Upper lobe of left lung (tissue), 6 donors: ENCODE data around the gene DSE. TPM values are rescaled to one million over a fixed set of nuclear protein-coding genes. Genes with fewer than 3 reads are reported as not detected.
A peak's percentile ranks its signal among the peaks of the same experiment; 100 is the strongest.

Source experiments
- ATAC-seq, 2 donors: fragments of 200-7000 bp; cut with Tn5 transposase; one replicate each; pipeline ENCODE4 v1.9.1; 2022; ENCODE audit warnings: mild to moderate bottlenecking in 2 of 2, moderate library complexity in 2 of 2; ENCODE audit not compliant: low FRiP score in 2 of 2
- DNase-seq, 2 donors: peaks; one replicate each; pipeline ENCODE4 v3.0.0-alpha.2; 2019 to 2020
- H3K27ac ChIP-seq, 4 donors: fragments of 200-600 bp; sonication (generic); one replicate each; pipeline ENCODE4 v1.5.1; 2016 to 2019
- H3K27me3 ChIP-seq, 4 donors: fragments of 200-600 bp; sonication (generic); one replicate each; pipeline ENCODE4 v1.5.1; 2017 to 2019
- H3K36me3 ChIP-seq, 4 donors: fragments of 200-600 bp; sonication (generic); one replicate each; pipeline ENCODE4 v1.5.1; 2016 to 2019
- H3K4me1 ChIP-seq, 4 donors: fragments of 200-600 bp; sonication (generic); one replicate each; pipeline ENCODE4 v1.5.1; 2018 to 2019
- H3K4me3 ChIP-seq, 4 donors: fragments of 200-600 bp; sonication (generic); one replicate each; pipeline ENCODE4 v1.5.1; 2017 to 2019; ENCODE audit warnings: mild to moderate bottlenecking in 2 of 4, moderate library complexity in 1 of 4
- H3K9me3 ChIP-seq, 4 donors: fragments of 200-600 bp; sonication (generic); one replicate each; pipeline ENCODE4 v1.5.1; 2018 to 2019
- EP300 ChIP-seq, 4 donors: sonication (generic); formaldehyde crosslinking; IDR thresholded peaks; one replicate each; pipeline ENCODE4 v1.5.1; 2017; ENCODE audit warnings: antibody characterized with exemption in 4 of 4, control low read depth in 2 of 4
- POLR2A ChIP-seq, 4 donors: fragments of 450-650 bp; IDR thresholded peaks; one replicate each; pipeline ENCODE4 v1.5.1; 2016 to 2017; ENCODE audit warnings: antibody characterized with exemption in 4 of 4, mild to moderate bottlenecking in 2 of 4
- POLR2AphosphoS5 ChIP-seq, 2 donors: sonication (generic); formaldehyde crosslinking; IDR thresholded peaks; one replicate each; pipeline ENCODE4 v1.5.1; 2017; ENCODE audit warnings: antibody characterized with exemption in 2 of 2
- WGBS, 2 donors: methylation state at CpG; one replicate each; pipeline ENCODE4 v1.1.5; 2017 to 2018; 5-methylcytosine and 5-hydroxymethylcytosine counted together
- total RNA-seq, 6 donors: library from RNA; depleted of rRNA in 4 of 6; stranded (reverse); fragments of >200 nt in 4 of 6; gene quantifications; one replicate each; pipeline versions ENCODE4 v1.1.0 to v1.2.1, GENCODE V29; 2016 to 2021
- TF ChIP-seq, protein P1 (sequence below), 6 experiments: fragments of 450-650 bp in 4 of 6; fragments of 200-600 bp in 2 of 6; sonication (generic) in 2 of 6; IDR thresholded peaks; one replicate each; pipeline ENCODE4 v1.5.1; 2016 to 2019; ENCODE audit warnings: antibody characterized with exemption in 6 of 6
- donor health status: DM: no; HTN: no; CAD: no; lungs with moderate emphysema.
- donor health status: DM: no; HTN: yes; CAD: no; lungs with severe emphysema.

Gene DSE
- total RNA-seq, 6 donors from 2014 or later = 20.1 to 68.1 (median 40.6) TPM

GRCh38 chr6:116352515-116353471 lies 18.0 kb upstream of the DSE start:
- H3K27ac ChIP-seq = peak overlapping the region in 2 of 4 donors; percentile 48 to 50

GRCh38 chr6:116354236-116354635 lies 16.5 kb upstream of the DSE start:
- Histone ChIP-seq H3K4me1 (peaks cover 2 to 10% (median 3%) of the 10 kb centered on the region in 4 donors), H3K27ac (no peak overlapping the region), H3K27me3 (no peaks in the 10 kb centered on the region), H3K4me3 (no peak overlapping the region), H3K36me3 (no peaks in the 10 kb centered on the region), H3K9me3 (no peaks in the 10 kb centered on the region)
- ATAC-seq (no peak), DNase-seq (no peak)
- 71 to 80% methylated on average over 1 of the region's 1 CpG for WGBS, 2 donors
- TF ChIP-seq, protein P1, sequence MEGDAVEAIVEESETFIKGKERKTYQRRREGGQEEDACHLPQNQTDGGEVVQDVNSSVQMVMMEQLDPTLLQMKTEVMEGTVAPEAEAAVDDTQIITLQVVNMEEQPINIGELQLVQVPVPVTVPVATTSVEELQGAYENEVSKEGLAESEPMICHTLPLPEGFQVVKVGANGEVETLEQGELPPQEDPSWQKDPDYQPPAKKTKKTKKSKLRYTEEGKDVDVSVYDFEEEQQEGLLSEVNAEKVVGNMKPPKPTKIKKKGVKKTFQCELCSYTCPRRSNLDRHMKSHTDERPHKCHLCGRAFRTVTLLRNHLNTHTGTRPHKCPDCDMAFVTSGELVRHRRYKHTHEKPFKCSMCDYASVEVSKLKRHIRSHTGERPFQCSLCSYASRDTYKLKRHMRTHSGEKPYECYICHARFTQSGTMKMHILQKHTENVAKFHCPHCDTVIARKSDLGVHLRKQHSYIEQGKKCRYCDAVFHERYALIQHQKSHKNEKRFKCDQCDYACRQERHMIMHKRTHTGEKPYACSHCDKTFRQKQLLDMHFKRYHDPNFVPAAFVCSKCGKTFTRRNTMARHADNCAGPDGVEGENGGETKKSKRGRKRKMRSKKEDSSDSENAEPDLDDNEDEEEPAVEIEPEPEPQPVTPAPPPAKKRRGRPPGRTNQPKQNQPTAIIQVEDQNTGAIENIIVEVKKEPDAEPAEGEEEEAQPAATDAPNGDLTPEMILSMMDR (IDR thresholded peaks at IDR 0.05) = no peak
- TF ChIP-seq POLR2A (IDR thresholded peaks at IDR 0.05) = no peak
- no peak for TF ChIP-seq POLR2AphosphoS5 (IDR thresholded peaks at IDR 0.05)
- no peak for TF ChIP-seq EP300 (IDR thresholded peaks at IDR 0.05)

More at GRCh38 chr6:116352515-116353471, 18.0 kb upstream of the DSE start:
- H3K4me3 ChIP-seq = peak overlapping the region in 1 of 4 donors; percentile 3
- ATAC-seq (peak in 1 of 2 donors; percentile 90), DNase-seq (no peak)
- H3K4me1 ChIP-seq = peaks cover 2 to 10% (median 3%) of the 10 kb centered on the region in 4 donors
- 53 to 59% methylated on average over 3 of the region's 3 CpGs for WGBS, 2 donors
- no peaks in the 10 kb centered on the region for H3K9me3 ChIP-seq
- H3K36me3 ChIP-seq = no peaks in the 10 kb centered on the region
- H3K27me3 ChIP-seq = no peaks in the 10 kb centered on the region
- TF ChIP-seq, protein P1 (IDR thresholded peaks at IDR 0.05) = no peak
- peak in 2 of 4 donors; percentile 8 to 42 for TF ChIP-seq EP300 (IDR thresholded peaks at IDR 0.05)

DNA sequence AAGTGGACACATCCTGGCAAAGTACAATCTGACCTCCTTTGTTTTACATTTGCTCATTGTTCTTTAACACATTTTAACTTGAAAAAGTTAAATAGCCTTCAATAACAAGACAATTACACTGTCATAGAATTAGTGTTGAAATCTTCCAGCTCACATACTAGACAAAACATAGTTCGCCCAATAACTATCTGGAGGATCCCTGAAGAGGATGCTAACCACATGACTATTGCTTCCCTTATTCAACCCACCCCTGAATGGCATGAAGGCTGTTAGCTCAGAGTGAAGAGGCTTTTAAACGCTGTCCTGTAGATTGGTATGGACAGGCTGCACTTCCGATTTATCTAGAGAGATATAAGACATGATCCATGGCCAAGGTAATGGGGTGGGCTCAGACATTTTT lies 15.0 kb upstream of the DSE start:
- H3K4me3 ChIP-seq = no peak overlapping the region
- TF ChIP-seq POLR2A (IDR thresholded peaks at IDR 0.05) (no peak), POLR2AphosphoS5 (IDR thresholded peaks at IDR 0.05) (no peak), EP300 (IDR thresholded peaks at IDR 0.05) (no peak)
- TF ChIP-seq, protein P1 (IDR thresholded peaks at IDR 0.05) = no peak
- ATAC-seq (no peak), DNase-seq (no peak)
- H3K9me3 ChIP-seq = no peaks in the 10 kb centered on the region
- no peaks in the 10 kb centered on the region for H3K36me3 ChIP-seq
- WGBS, 2 donors = 83 to 95% methylated on average over 3 of the region's 3 CpGs
- H3K27ac ChIP-seq = no peak overlapping the region
- no peaks in the 10 kb centered on the region for H3K27me3 ChIP-seq
- H3K4me1 ChIP-seq = peaks cover 2 to 10% (median 3%) of the 10 kb centered on the region in 4 donors

- no peak for DNase-seq
Measured at GRCh38 chr6:116359131-116359530, 11.6 kb upstream of the DSE start.

More at GRCh38 chr6:116359131-116359530, 11.6 kb upstream of the DSE start:
- no peaks in the 10 kb centered on the region for H3K36me3 ChIP-seq
- H3K4me1 ChIP-seq = peaks cover 0 to 7% (median 0%) of the 10 kb centered on the region in 4 donors
- TF ChIP-seq, protein P1 (IDR thresholded peaks at IDR 0.05) = no peak
- TF ChIP-seq EP300 (IDR thresholded peaks at IDR 0.05) = no peak
- TF ChIP-seq POLR2A (IDR thresholded peaks at IDR 0.05) = no peak
- TF ChIP-seq POLR2AphosphoS5 (IDR thresholded peaks at IDR 0.05) = no peak
- ATAC-seq = no peak
- 70 to 86% methylated on average over 1 of the region's 1 CpG for WGBS, 2 donors
- no peaks in the 10 kb centered on the region for H3K27me3 ChIP-seq
- H3K27ac ChIP-seq = no peak overlapping the region
- no peak overlapping the region for H3K4me3 ChIP-seq
- H3K9me3 ChIP-seq = no peaks in the 10 kb centered on the region
